ENCODE measurements around the gene UBR4. TPM values are rescaled to one million over a fixed set of nuclear protein-coding genes. Genes with fewer than 3 reads are reported as not detected.

The UBR4 gene
- total RNA-seq, 2 experiments from 2014 or later: 116 to 125 TPM

DNA sequence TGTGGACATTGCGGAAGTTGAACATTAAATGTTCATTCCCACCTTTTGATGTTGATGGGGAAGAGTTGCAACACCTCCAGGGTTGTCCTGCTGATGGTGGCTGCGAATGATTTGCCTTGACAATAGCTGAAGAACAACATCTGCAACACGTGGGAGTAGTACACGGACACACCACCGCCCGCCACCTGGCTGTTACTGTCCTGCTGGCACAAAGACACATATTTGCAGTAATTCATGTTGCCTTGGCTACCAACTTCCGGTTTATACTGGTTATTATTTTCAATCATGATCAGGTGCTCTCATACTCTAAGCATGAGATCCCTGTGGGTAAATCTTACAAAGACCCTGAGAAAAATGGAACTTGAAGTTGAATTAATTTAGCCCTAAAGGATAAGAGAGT lies 55.2 kb downstream of the UBR4 start:
- H3K4me3 ChIP-seq (ENCODE audit: low read length): no peak overlapping the region
- ATAC-seq (ENCODE audit: poor library complexity): no peak
- Mint-ChIP-seq H3K27ac (no peak overlapping the region), H3K36me3 (ENCODE audit: low read depth) (peaks cover 98% of the 10 kb centered on the region), H3K4me1 (ENCODE audit: low read depth) (peaks cover 7% of the 10 kb centered on the region), H3K4me3 (no peak overlapping the region), H3K9me3 (no peaks in the 10 kb centered on the region), H3K27me3 (no peaks in the 10 kb centered on the region)
- no peaks in the 10 kb centered on the region for H3K27me3 ChIP-seq (ENCODE audit: control insufficient read depth in 1 of 2, insufficient read depth in 2 of 2, low read length in 2 of 2)
- H3K9me3 ChIP-seq (ENCODE audit: control insufficient read depth in 1 of 2, insufficient read depth in 1 of 2, low read length in 2 of 2): no peaks in the 10 kb centered on the region
- H3K27ac ChIP-seq (ENCODE audit: low read depth in 1 of 2, low read length in 2 of 2): no peak overlapping the region
- POLR2A ChIA-PET: no interaction called here
- peaks cover 100% of the 10 kb centered on the region for H3K36me3 ChIP-seq (ENCODE audit: insufficient read depth, low read length)
- intact Hi-C loops (cut with DNase I, micrococcal nuclease): no loop called here
- no peak for DNase-seq
- TF ChIP-seq, protein P1, sequence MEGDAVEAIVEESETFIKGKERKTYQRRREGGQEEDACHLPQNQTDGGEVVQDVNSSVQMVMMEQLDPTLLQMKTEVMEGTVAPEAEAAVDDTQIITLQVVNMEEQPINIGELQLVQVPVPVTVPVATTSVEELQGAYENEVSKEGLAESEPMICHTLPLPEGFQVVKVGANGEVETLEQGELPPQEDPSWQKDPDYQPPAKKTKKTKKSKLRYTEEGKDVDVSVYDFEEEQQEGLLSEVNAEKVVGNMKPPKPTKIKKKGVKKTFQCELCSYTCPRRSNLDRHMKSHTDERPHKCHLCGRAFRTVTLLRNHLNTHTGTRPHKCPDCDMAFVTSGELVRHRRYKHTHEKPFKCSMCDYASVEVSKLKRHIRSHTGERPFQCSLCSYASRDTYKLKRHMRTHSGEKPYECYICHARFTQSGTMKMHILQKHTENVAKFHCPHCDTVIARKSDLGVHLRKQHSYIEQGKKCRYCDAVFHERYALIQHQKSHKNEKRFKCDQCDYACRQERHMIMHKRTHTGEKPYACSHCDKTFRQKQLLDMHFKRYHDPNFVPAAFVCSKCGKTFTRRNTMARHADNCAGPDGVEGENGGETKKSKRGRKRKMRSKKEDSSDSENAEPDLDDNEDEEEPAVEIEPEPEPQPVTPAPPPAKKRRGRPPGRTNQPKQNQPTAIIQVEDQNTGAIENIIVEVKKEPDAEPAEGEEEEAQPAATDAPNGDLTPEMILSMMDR (IDR thresholded peaks at IDR 0.05): no peak
- H3K4me1 ChIP-seq (ENCODE audit: insufficient read depth, low read length): no peaks in the 10 kb centered on the region
- CTCF ChIA-PET: no interaction called here

DNA sequence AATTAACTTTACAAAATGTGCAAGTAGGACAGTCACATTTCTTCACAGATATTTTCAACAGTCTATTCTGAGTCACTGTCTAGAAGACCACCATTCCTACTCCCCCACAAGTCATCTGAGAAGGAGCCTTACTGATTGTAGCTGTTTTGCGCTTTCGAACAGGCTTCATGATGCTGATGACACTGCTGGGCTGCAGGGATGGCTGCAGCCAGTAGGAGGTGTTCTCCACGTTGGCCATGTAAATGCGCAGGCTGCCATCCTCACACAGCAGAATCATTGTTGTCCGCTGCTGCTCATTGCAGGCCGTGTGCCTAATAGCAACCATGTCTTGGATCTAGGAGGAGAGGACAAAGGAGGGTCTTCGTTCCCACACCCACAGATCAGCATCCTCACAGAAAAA lies 56.9 kb downstream of the UBR4 start:
- Mint-ChIP-seq H3K27ac (no peak overlapping the region), H3K36me3 (ENCODE audit: low read depth) (peaks cover 100% of the 10 kb centered on the region), H3K9me3 (no peaks in the 10 kb centered on the region), H3K27me3 (no peaks in the 10 kb centered on the region), H3K4me1 (ENCODE audit: low read depth) (peaks cover 7% of the 10 kb centered on the region), H3K4me3 (no peak overlapping the region)
- TF ChIP-seq, protein P1 (IDR thresholded peaks at IDR 0.05): no peak
- no peaks in the 10 kb centered on the region for H3K9me3 ChIP-seq (ENCODE audit: control insufficient read depth in 1 of 2, insufficient read depth in 1 of 2, low read length in 2 of 2)
- intact Hi-C loops (cut with DNase I, micrococcal nuclease): no loop called here
- peaks cover 100% of the 10 kb centered on the region for H3K36me3 ChIP-seq (ENCODE audit: insufficient read depth, low read length)
- H3K27ac ChIP-seq (ENCODE audit: low read depth in 1 of 2, low read length in 2 of 2): no peak overlapping the region
- no peaks in the 10 kb centered on the region for H3K4me1 ChIP-seq (ENCODE audit: insufficient read depth, low read length)
- DNase-seq (no peak), ATAC-seq (ENCODE audit: poor library complexity) (no peak)
- H3K27me3 ChIP-seq (ENCODE audit: control insufficient read depth in 1 of 2, insufficient read depth in 2 of 2, low read length in 2 of 2): no peaks in the 10 kb centered on the region
- H3K4me3 ChIP-seq (ENCODE audit: low read length): no peak overlapping the region
- ChIA-PET POLR2A (no interaction called here), CTCF (no interaction called here)

DNA sequence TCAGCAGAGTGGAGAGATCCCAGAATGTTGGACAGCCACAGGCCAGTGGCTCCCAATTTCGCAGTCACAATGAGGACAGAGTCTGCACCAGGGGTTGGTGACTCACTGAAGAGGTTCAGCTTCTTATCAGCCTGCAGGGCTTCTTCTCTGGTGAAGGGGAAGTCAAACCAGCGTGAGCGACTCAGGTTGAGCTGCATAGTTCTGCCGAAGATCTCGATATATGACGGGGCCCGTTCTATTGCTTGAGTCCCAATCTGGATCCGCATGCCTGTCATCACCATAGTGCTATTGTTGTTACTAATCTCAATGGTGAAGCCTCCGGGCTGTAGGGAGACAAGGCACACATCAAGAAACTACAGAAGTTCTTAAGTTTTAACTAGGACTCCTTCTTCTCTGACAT lies 58.5 kb downstream of the UBR4 start:
- H3K36me3 ChIP-seq (ENCODE audit: insufficient read depth, low read length): peaks cover 100% of the 10 kb centered on the region
- intact Hi-C loops (cut with DNase I, micrococcal nuclease): no loop called here
- no peak overlapping the region for H3K27ac ChIP-seq (ENCODE audit: low read depth in 1 of 2, low read length in 2 of 2)
- Mint-ChIP-seq H3K36me3 (ENCODE audit: low read depth) (peaks cover 100% of the 10 kb centered on the region), H3K27ac (no peak overlapping the region), H3K4me3 (no peak overlapping the region), H3K4me1 (ENCODE audit: low read depth) (peaks cover 4% of the 10 kb centered on the region), H3K9me3 (no peaks in the 10 kb centered on the region), H3K27me3 (no peaks in the 10 kb centered on the region)
- DNase-seq: no peak
- H3K4me1 ChIP-seq (ENCODE audit: insufficient read depth, low read length): no peaks in the 10 kb centered on the region
- CTCF ChIA-PET: no interaction called here
- POLR2A ChIA-PET: interaction anchor here (0.9 kb wide), 1 partner anchor 22 kb away, joined by 3 read pairs; no protein-coding TSS in a partner anchor
- H3K4me3 ChIP-seq (ENCODE audit: low read length): no peak overlapping the region
- TF ChIP-seq, protein P1 (IDR thresholded peaks at IDR 0.05): no peak
- no peak for ATAC-seq (ENCODE audit: poor library complexity)
- H3K27me3 ChIP-seq (ENCODE audit: control insufficient read depth in 1 of 2, insufficient read depth in 2 of 2, low read length in 2 of 2): no peaks in the 10 kb centered on the region
- H3K9me3 ChIP-seq (ENCODE audit: control insufficient read depth in 1 of 2, insufficient read depth in 1 of 2, low read length in 2 of 2): no peaks in the 10 kb centered on the region

Measured in CD4-positive, alpha-beta T cell (primary cell).